Activated CD4-positive, alpha-beta T cell treated with anti-CD3 and anti-CD28 coated beads, Interleukin-2, amount 10 ng/mL, durations not matched to agents 24 days and 14 days (primary cell): ENCODE measurements around the gene KIF26B. TPM values are rescaled to one million over a fixed set of nuclear protein-coding genes. Genes with fewer than 3 reads are reported as not detected.
A peak's percentile ranks its signal among the peaks of the same experiment; 100 is the strongest.

ENCODE experiments used
- DNase-seq: peaks from one replicate; pipeline ENCODE4 v3.0.0; 2022
- H3K27ac Mint-ChIP-seq: one replicate; pipeline ENCODE4 v1.8.0; 2022; ENCODE audit warnings: mild to moderate bottlenecking, mixed read lengths
- H3K27me3 Mint-ChIP-seq: one replicate; pipeline ENCODE4 v1.8.0; 2022; ENCODE audit warnings: mixed read lengths
- H3K36me3 Mint-ChIP-seq: one replicate; pipeline ENCODE4 v1.8.0; 2022; ENCODE audit warnings: low read depth, mild to moderate bottlenecking, mixed read lengths
- H3K4me1 Mint-ChIP-seq: one replicate; pipeline ENCODE4 v1.8.0; 2021; ENCODE audit warnings: mixed read lengths
- H3K4me3 Mint-ChIP-seq: one replicate; pipeline ENCODE4 v1.8.0; 2022; ENCODE audit warnings: mild to moderate bottlenecking, moderate library complexity, mixed read lengths
- H3K9me3 Mint-ChIP-seq: one replicate; pipeline ENCODE4 v1.8.0; 2021; ENCODE audit warnings: mixed read lengths
- intact Hi-C: fragments of 100-400 bp; cut with micrococcal nuclease; formaldehyde crosslinking; loops from one replicate; pipeline ENCODE4 v1.15.1; 2023
- total RNA-seq: library from RNA; stranded (reverse); gene quantifications from 2 replicates; pipeline ENCODE4 v1.2.3, GENCODE V29; 2022

The KIF26B gene
- total RNA-seq, 1 donor from 2014 or later, result 0.07 TPM

DNA sequence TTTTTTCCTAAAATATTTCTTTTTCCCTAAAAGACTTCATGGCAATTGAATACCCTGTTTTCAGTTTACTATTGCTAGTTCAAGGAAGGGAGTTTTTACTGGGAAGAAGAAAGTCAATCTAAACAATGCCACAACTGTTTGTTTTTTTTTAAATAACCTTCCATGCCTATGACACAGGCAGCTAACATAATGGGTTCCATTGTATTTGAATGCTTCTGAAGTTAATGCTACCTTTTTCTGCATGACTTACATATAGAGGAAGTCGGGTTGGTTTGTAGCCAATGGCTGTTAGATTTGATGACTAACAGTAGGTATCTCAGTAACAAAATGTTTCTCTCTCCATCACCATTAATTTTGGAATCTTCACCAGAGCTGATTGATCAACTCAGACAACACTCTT, 134.0 kb downstream of the KIF26B start:
- no peak overlapping the region for H3K4me3 Mint-ChIP-seq
- no peaks in the 10 kb centered on the region for H3K9me3 Mint-ChIP-seq
- no peaks in the 10 kb centered on the region for H3K36me3 Mint-ChIP-seq
- H3K27ac Mint-ChIP-seq, result no peak overlapping the region
- H3K27me3 Mint-ChIP-seq, result no peaks in the 10 kb centered on the region
- DNase-seq, result no peak
- no peaks in the 10 kb centered on the region for H3K4me1 Mint-ChIP-seq
- intact Hi-C loops, result no loop called here

DNA sequence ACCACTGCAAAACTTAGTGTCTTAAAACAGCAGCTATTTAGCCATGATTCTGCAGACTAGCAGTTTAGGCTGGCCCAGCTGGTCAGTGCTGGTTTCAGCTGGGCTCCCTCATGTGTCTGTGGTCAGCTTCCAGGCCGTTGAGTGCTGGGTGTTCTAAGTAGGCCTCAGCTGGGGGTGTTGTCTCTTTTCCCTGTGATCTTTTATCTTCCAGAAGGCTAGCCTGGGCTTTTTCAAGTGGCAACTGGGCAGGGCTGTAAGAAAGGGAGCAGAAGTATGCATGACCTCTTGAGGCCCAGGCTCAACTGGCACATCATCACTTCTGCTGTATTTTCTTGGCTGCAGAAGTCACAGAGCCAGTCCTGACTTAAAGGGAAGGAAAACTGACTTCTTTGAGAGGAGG, 136.1 kb downstream of the KIF26B start:
- Mint-ChIP-seq H3K27ac (no peak overlapping the region), H3K27me3 (no peaks in the 10 kb centered on the region), H3K4me1 (no peaks in the 10 kb centered on the region), H3K9me3 (no peaks in the 10 kb centered on the region), H3K36me3 (no peaks in the 10 kb centered on the region), H3K4me3 (no peak overlapping the region)
- intact Hi-C loops, result no loop called here
- no peak for DNase-seq

DNA sequence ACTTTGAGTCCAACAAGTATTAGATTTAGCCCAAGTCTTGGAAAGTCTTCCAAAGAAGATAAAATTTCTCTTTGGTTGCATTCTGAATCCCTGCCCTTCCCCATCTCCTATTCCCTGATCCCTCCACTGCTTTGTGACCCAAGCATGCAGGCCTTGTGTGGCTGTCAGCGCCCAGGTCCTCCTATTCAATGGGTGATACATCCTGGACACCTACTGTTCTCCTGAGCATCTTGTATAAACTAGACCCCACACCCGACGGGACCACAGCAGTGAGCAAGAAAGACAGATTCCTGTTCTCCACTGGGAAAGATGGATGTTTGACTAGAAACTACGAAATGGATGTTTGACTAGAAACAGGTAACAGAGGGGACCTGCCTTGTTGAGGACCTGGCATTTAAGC, 136.6 kb downstream of the KIF26B start:
- Mint-ChIP-seq H3K27ac (no peak overlapping the region), H3K36me3 (no peaks in the 10 kb centered on the region), H3K4me3 (no peak overlapping the region), H3K4me1 (no peaks in the 10 kb centered on the region), H3K27me3 (no peaks in the 10 kb centered on the region), H3K9me3 (no peaks in the 10 kb centered on the region)
- intact Hi-C loops, result no loop called here
- no peak for DNase-seq

DNA sequence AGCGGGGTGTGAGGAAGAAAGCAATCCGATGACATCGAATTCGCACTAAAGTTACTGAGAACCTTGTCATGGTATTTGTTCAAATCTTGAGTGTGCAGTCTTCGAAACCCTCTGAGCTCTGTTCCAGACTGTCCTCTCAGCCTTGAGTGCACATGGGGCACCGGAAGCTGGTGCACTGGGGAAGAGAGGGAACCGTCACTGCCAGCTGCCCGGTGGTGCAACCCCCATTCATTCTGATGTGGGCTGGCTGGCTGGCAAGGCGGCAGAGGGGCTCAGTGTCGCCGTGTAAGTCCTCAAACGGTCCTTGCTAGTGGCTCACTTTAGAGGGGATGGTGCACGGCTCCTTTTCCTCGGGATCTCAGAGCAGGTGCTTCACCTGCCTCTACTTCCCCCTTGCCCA, 137.4 kb downstream of the KIF26B start:
- Mint-ChIP-seq H3K4me1 (no peaks in the 10 kb centered on the region), H3K27me3 (no peaks in the 10 kb centered on the region), H3K4me3 (no peak overlapping the region), H3K27ac (no peak overlapping the region), H3K9me3 (no peaks in the 10 kb centered on the region), H3K36me3 (no peaks in the 10 kb centered on the region)
- no peak for DNase-seq
- intact Hi-C loops, result no loop called here

DNA sequence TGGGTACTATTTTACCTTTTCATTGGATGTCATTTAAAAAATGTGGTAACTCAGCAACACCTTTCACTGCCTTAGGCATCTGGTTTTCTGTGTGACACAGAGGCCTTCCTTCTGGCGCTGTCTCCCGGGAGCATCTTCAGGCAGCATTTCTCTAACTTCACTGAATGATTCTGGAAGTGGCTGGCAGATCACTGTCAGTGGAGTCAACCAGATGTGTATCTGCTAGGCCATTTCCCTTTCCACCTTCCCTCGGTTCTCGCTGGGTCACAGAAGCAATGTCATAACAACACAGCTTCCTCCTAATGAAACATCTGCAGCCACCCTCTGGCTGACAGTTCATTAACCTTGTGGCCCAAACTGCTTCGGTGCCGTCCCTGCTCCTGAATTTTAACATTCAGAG, 137.8 kb downstream of the KIF26B start:
- Mint-ChIP-seq H3K36me3 (no peaks in the 10 kb centered on the region), H3K4me3 (no peak overlapping the region), H3K9me3 (no peaks in the 10 kb centered on the region), H3K27ac (no peak overlapping the region), H3K4me1 (no peaks in the 10 kb centered on the region), H3K27me3 (no peaks in the 10 kb centered on the region)
- intact Hi-C loops, result no loop called here
- no peak for DNase-seq

DNA sequence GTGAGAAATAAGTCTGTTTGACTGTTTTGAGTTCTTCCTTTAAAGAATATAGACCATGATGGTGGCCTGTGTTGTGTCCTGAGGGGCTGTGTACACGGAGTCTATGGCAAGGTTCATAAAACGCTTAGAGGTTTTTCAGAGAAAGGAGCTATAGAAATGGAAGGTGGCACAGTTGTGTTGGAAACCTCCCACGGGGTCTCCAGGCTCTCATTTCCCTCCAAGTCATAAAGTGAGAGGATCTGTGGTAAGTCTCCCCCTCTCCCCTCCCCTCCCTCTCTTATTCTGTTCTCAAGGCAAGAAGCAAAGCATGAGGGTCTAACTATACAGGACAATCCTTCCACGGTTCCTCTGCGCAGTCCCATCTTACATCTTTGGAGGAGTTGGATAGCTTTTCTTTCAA, 139.2 kb downstream of the KIF26B start:
- intact Hi-C loops, result no loop called here
- H3K9me3 Mint-ChIP-seq, result no peaks in the 10 kb centered on the region
- H3K4me1 Mint-ChIP-seq, result no peaks in the 10 kb centered on the region
- DNase-seq, result no peak
- H3K27ac Mint-ChIP-seq, result no peak overlapping the region
- H3K4me3 Mint-ChIP-seq, result no peak overlapping the region
- no peaks in the 10 kb centered on the region for H3K27me3 Mint-ChIP-seq
- no peaks in the 10 kb centered on the region for H3K36me3 Mint-ChIP-seq

DNA sequence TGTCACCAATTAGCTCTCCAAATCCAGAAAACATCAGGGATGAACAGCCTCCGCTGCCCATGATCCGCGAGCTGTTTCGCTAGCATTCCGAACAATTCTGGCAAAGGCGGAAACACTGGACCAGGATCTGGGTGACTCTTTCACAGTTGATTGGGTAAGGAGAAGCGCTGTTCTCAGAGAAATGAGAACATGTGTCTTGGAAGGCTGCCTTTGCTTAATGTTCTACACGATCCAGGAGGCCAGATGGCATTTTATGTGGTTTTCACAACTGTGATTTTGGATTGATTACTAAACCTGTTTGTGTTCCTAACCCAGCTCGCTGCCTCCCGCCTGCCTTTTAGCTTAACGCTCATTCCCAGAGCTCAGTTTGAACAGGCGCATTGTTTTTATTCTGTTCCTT, 144.0 kb downstream of the KIF26B start:
- no peak overlapping the region for H3K27ac Mint-ChIP-seq
- DNase-seq, result no peak
- intact Hi-C loops, result no loop called here
- H3K27me3 Mint-ChIP-seq, result no peaks in the 10 kb centered on the region
- H3K4me1 Mint-ChIP-seq, result no peaks in the 10 kb centered on the region
- H3K9me3 Mint-ChIP-seq, result no peaks in the 10 kb centered on the region
- no peaks in the 10 kb centered on the region for H3K36me3 Mint-ChIP-seq
- H3K4me3 Mint-ChIP-seq, result no peak overlapping the region

DNA sequence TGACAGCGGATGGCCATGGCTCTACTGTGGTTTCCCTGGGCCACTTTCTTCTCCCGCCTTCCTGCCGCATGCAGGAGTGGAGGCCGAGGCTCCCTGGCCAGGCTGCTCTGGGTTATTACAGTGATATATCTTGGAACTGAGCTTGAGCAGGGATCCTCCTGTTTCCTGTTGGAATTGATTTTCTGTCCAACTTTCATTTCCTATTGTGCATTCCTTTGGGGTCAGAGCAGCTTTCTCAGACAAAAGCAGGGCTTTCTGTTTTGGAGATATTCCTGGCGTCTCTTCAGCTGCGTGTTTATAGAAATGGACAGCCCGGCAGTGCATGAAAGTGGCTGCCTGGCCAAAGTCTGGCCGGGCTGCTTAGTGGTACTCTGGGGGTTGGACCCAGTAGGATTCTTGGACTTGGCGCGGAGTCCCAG, 146.4 kb downstream of the KIF26B start:
- DNase-seq, result no peak
- Mint-ChIP-seq H3K27me3 (no peaks in the 10 kb centered on the region), H3K4me1 (no peaks in the 10 kb centered on the region), H3K36me3 (no peaks in the 10 kb centered on the region), H3K9me3 (no peaks in the 10 kb centered on the region), H3K27ac (no peak overlapping the region), H3K4me3 (no peak overlapping the region)
- intact Hi-C loops, result no loop called here

DNA sequence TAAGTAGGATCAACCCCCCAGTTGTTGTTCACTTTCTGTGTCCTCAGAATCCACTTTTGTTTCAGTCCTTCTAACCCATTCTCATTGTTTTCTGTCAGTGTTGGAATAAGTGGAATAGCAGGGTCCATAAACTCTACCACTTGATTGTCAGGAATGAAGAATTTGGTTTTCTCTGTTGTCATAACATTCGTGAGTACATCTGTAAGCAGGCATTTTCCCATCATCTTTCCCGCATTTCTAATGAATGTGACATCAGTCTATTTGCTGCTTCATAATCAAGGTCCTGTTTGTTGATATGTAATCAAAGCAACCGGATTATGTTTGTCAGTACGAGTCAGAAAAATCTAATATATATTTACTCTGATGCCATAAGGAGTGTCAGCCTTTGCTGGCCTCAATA, 147.1 kb downstream of the KIF26B start:
- H3K4me3 Mint-ChIP-seq, result no peak overlapping the region
- no peaks in the 10 kb centered on the region for H3K36me3 Mint-ChIP-seq
- H3K9me3 Mint-ChIP-seq, result no peaks in the 10 kb centered on the region
- no peak overlapping the region for H3K27ac Mint-ChIP-seq
- DNase-seq, result no peak
- no peaks in the 10 kb centered on the region for H3K4me1 Mint-ChIP-seq
- H3K27me3 Mint-ChIP-seq, result no peaks in the 10 kb centered on the region
- intact Hi-C loops, result no loop called here

DNA sequence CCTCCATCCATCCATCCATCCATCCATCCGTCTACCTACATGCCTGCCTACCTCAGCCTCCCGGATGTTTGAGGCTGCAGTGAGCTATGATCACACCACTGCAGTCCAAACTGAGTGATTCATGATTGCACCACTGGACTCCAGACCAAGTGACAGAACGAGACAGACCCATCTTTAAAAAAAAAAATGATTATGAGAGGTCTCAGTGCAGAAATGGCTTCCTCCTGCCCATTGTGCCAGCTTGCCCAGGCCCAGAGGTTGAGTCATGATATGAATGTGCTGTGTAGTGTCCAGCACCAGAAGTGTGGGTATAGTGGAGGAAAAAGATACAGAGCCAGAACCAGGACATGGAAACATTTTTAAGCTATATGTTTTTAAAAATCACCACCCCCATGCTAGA, 149.9 kb downstream of the KIF26B start:
- DNase-seq, result no peak
- H3K27ac Mint-ChIP-seq, result no peak overlapping the region
- no peaks in the 10 kb centered on the region for H3K27me3 Mint-ChIP-seq
- no peaks in the 10 kb centered on the region for H3K9me3 Mint-ChIP-seq
- H3K36me3 Mint-ChIP-seq, result no peaks in the 10 kb centered on the region
- intact Hi-C loops, result no loop called here
- H3K4me3 Mint-ChIP-seq, result no peak overlapping the region
- no peaks in the 10 kb centered on the region for H3K4me1 Mint-ChIP-seq

DNA sequence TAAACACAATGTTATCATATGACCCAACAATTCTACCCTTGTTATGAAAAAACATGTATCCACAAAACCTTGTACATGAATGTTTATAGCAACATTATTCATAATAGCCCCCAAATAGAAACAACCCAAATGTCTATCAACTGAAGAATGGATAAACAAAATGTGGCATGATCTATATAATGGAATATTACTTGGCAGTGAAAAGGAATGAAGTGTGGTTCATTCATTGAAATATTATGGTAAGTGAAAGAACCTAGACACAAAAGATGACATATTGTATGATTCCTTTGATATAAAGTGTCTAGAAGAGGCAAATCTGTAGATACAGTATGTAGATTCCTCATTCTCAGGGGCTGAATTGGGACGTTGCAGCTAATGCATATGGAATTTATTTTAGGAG, 151.2 kb downstream of the KIF26B start:
- DNase-seq, result no peak
- peaks cover 7% of the 10 kb centered on the region for H3K4me1 Mint-ChIP-seq
- no peaks in the 10 kb centered on the region for H3K9me3 Mint-ChIP-seq
- intact Hi-C loops, result no loop called here
- H3K4me3 Mint-ChIP-seq, result no peak overlapping the region
- H3K27me3 Mint-ChIP-seq, result peaks cover 2% of the 10 kb centered on the region
- H3K27ac Mint-ChIP-seq, result no peak overlapping the region
- no peaks in the 10 kb centered on the region for H3K36me3 Mint-ChIP-seq

DNA sequence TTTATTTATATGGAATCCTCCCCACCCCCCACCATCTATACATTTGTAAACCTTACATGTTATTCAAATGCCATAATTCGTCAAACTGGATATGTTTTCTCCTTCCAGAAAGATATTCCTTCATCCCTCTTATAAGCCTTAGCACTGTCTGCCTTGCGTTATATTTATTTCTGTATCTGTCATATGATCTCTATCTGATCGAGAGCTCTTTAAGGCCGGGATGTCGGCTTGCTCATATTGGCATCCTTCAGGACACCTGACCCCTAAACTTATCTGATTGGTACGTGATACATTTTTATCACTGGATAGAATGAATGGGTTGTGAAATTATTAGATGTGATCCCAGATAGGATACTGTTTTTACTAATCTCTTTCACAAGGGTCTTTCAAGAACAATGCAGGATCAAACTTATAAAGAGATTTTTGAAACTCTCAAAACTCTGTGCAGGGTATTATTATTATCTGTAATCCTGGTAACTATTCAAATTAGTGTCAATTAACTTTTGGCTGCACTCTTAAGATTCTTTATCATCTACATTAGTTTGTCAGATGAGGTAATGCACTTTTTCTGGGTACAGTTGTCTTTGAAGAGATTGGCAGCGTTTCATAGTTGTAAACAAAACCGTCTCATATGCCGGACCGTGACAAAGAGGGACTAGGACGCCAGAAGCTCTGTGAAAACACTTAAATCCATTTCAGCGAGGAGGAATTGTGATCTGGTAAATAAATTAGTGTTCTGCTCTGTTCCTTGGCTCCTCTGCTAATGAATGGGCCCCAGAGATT, 152.0 kb downstream of the KIF26B start:
- no peak overlapping the region for H3K4me3 Mint-ChIP-seq
- H3K4me1 Mint-ChIP-seq, result peaks cover 9% of the 10 kb centered on the region
- no peak overlapping the region for H3K27ac Mint-ChIP-seq
- no peaks in the 10 kb centered on the region for H3K36me3 Mint-ChIP-seq
- no peaks in the 10 kb centered on the region for H3K9me3 Mint-ChIP-seq
- intact Hi-C loops, result no loop called here
- no peak for DNase-seq
- peaks cover 2% of the 10 kb centered on the region for H3K27me3 Mint-ChIP-seq

DNA sequence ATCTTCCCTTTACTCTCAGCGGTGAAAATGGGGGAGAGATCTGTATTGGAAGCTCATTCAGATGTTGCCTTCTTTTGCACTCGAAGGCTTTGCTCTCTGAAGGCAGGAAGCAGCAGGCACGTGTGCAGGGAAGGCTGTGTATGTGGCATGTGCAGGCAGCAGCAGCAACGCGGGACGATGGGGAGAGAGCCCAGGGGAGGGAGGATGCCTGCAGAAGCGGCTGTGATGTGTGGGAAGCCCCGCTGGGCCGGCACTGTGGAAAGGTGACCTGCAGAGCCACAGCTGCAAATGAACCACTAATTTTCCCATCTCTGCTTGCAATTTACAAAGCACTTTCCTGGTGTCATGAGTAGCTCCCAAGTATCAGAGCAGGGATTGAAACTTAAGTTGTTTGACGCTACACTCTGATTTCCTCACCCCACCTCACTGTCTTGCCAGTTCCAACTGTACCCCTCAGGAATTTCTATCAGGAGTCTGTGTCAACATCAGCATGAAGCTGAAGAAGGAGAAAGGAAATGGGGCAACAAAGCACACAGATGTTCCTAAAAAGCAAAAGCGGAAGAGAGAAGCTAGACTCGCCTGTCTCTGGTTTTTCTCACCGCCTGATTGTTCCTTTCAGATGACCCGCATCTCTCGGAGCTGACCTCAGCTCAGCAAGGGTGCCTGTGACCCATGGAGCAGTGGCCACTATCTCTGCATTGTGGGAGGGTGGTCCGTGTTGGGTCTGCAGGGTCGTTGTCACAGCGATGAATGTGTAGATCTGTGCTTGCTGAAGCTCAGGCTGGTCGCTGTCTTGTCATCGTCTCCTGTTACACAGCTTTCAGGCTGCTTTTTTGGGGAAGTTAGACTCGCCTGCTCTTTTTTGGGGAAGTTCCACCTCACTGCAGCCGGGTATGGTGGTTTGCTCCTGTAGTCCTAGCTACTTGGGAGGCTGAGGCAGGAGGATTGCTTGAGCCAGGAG, 156.1 kb downstream of the KIF26B start:
- no peaks in the 10 kb centered on the region for H3K9me3 Mint-ChIP-seq
- peak; percentile 57 for DNase-seq
- peaks cover 9% of the 10 kb centered on the region for H3K4me1 Mint-ChIP-seq
- peak overlapping the region; percentile 79 for H3K4me3 Mint-ChIP-seq
- peaks cover 4% of the 10 kb centered on the region for H3K27me3 Mint-ChIP-seq
- intact Hi-C loops, result no loop called here
- no peaks in the 10 kb centered on the region for H3K36me3 Mint-ChIP-seq
- H3K27ac Mint-ChIP-seq, result no peak overlapping the region

DNA sequence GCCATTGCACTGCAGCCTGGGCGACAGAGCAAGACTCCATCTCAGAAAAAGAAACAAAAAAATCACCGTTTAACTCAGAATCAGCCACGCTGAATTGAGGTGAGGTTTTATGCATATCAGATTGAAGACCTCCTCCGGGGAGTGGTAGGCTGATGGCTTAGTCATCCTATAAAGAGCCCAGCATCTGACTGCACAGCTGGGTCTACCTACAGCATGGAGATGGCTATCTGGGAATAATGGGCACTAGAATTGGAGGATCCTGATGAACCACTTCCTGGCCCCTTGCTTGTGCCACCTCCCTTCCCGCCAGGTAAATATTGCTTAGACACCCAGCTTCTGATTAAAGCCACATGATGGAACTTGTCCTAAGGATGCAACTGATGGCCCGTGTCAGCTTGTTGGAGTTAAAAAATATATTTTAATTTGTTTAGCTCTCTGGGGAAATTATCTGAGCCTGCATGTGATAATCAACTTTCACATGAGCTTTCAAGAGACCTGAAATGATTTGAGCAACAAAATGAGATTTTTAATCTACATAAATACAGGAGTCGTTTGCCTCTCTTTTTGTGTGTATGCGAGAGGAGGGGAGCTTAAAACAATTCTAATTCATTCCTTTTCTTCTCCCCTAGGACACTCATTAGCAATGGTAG, 157.2 kb downstream of the KIF26B start:
- intact Hi-C loops, result no loop called here
- H3K4me1 Mint-ChIP-seq, result peaks cover 9% of the 10 kb centered on the region
- no peaks in the 10 kb centered on the region for H3K36me3 Mint-ChIP-seq
- no peaks in the 10 kb centered on the region for H3K9me3 Mint-ChIP-seq
- H3K4me3 Mint-ChIP-seq, result no peak overlapping the region
- DNase-seq, result no peak
- peaks cover 4% of the 10 kb centered on the region for H3K27me3 Mint-ChIP-seq
- H3K27ac Mint-ChIP-seq, result no peak overlapping the region
